IMR-90 (cell line): ENCODE data around the gene ADAM20. TPM values are rescaled to one million over a fixed set of nuclear protein-coding genes. Genes with fewer than 3 reads are reported as not detected.

Experiments
- ATAC-seq: fragments of 200-7000 bp; cut with Tn5 transposase; 2 replicates; pipeline ENCODE4 v1.9.1; 2020; ENCODE audit warnings: low read depth, mild to moderate bottlenecking, moderate library complexity
- BruUV-seq: library from RNA; stranded (reverse); fragments of 400-500 nt; replicated peaks from 2 replicates; lab custom pipeline; 2021; lab: Mats Ljungman, UMichigan
- CTCF ChIA-PET: fragments of 300-600 bp; formaldehyde crosslinking; extraction: SDS; loops from one replicate; lab custom pipeline; 2021; ENCODE audit warnings: antibody characterized with exemption; lab: Yijun Ruan, JAX
- POLR2A ChIA-PET: fragments of 300-600 bp; sonication (Branson Sonifier 250); formaldehyde crosslinking; loops from one replicate; lab custom pipeline; 2022; ENCODE audit warnings: antibody characterized with exemption; ENCODE audit not compliant: unreplicated experiment; lab: Charles Lee
- DNase-seq: peaks from one replicate; pipeline ENCODE4 v3.0.0; 2013
- H2AFZ ChIP-seq: replicated peaks from 2 replicates; pipeline ENCODE3; 2013; ENCODE audit warnings: low read length, mild to moderate bottlenecking; ENCODE audit not compliant: poor library complexity
- H2AK5ac ChIP-seq: 2 replicates; pipeline ENCODE4 v1.6.1; 2013; ENCODE audit warnings: low read depth, low read length, inconsistent platforms
- H2AK9ac ChIP-seq: replicated peaks from 2 replicates; pipeline ENCODE3; 2013; ENCODE audit warnings: mild to moderate bottlenecking, low read depth, low read length, moderate library complexity; ENCODE audit not compliant: poor library complexity
- H2BK120ac ChIP-seq: 2 replicates; pipeline ENCODE4 v1.6.1; 2013; ENCODE audit warnings: low read depth, low read length, inconsistent platforms
- H2BK15ac ChIP-seq: 3 replicates; pipeline ENCODE4 v1.6.1; 2013; ENCODE audit warnings: low read depth, low read length, inconsistent platforms
- H2BK20ac ChIP-seq: 2 replicates; pipeline ENCODE4 v1.6.1; 2013; ENCODE audit warnings: low read depth, mild to moderate bottlenecking, inconsistent platforms, low read length, moderate library complexity
- H2BK5ac ChIP-seq: 2 replicates; pipeline ENCODE4 v1.6.1; 2013; ENCODE audit warnings: mild to moderate bottlenecking, low read depth, low read length, inconsistent platforms; ENCODE audit not compliant: poor library complexity, severe bottlenecking
- H3K14ac ChIP-seq: replicated peaks from 2 replicates; pipeline ENCODE4 v1.6.1; 2013; ENCODE audit warnings: low read depth, low read length, inconsistent platforms
- H3K18ac ChIP-seq: 2 replicates; pipeline ENCODE4 v1.6.1; 2013; ENCODE audit warnings: low read depth, low read length, control low read depth
- H3K23ac ChIP-seq: 2 replicates; pipeline ENCODE4 v1.6.1; 2013; ENCODE audit warnings: low read depth, low read length, inconsistent platforms
- H3K27ac ChIP-seq: 2 replicates; pipeline ENCODE4 v1.5.1; 2013; ENCODE audit warnings: mild to moderate bottlenecking, control low read depth, low read length; ENCODE audit not compliant: insufficient read depth
- H3K27me3 ChIP-seq: 2 replicates; pipeline ENCODE4 v1.6.1; 2013; ENCODE audit warnings: low read length; ENCODE audit not compliant: control insufficient read depth, insufficient read depth
- H3K36me3 ChIP-seq: 2 replicates; pipeline ENCODE4 v1.6.1; 2013; ENCODE audit warnings: low read length, mixed read lengths; ENCODE audit not compliant: control insufficient read depth, insufficient read depth
- H3K4ac ChIP-seq: 2 replicates; pipeline ENCODE4 v1.6.1; 2013; ENCODE audit warnings: low read depth, low read length, inconsistent platforms
- H3K4me1 ChIP-seq: 2 replicates; pipeline ENCODE4 v1.6.1; 2013; ENCODE audit warnings: low read length, mixed read lengths; ENCODE audit not compliant: control insufficient read depth, insufficient read depth
- H3K4me2 ChIP-seq: 2 replicates; pipeline ENCODE4 v1.6.1; 2013; ENCODE audit warnings: low read depth, mild to moderate bottlenecking, control low read depth, low read length, moderate library complexity
- H3K4me3 ChIP-seq: 2 replicates; pipeline ENCODE4 v1.5.1; 2013; ENCODE audit warnings: low read depth, mild to moderate bottlenecking, control low read depth, low read length, moderate library complexity; ENCODE audit not compliant: insufficient read depth
- H3K56ac ChIP-seq: 2 replicates; pipeline ENCODE4 v1.6.1; 2013; ENCODE audit warnings: low read length, inconsistent platforms; ENCODE audit not compliant: insufficient read depth; ENCODE audit errors: extremely low read depth
- H3K79me1 ChIP-seq, 2 experiments: 2 replicates each; pipeline ENCODE4 v1.6.1; 2013; ENCODE audit warnings: low read length in 2 of 2, inconsistent platforms in 1 of 2, low read depth in 1 of 2
- H3K9ac ChIP-seq: 2 replicates; pipeline ENCODE4 v1.6.1; 2013; ENCODE audit warnings: low read depth, low read length, control low read depth
- H3K9me1 ChIP-seq: 2 replicates; pipeline ENCODE4 v1.6.1; 2013; ENCODE audit warnings: low read length, inconsistent platforms; ENCODE audit not compliant: insufficient read depth
- H3K9me3 ChIP-seq: 2 replicates; pipeline ENCODE4 v1.6.1; 2013; ENCODE audit warnings: low read length; ENCODE audit not compliant: control insufficient read depth, insufficient read depth
- H4K20me1 ChIP-seq: 2 replicates; pipeline ENCODE4 v1.6.1; 2013; ENCODE audit warnings: low read length, inconsistent platforms; ENCODE audit not compliant: insufficient read depth
- H4K5ac ChIP-seq: 2 replicates; pipeline ENCODE4 v1.6.1; 2013; ENCODE audit warnings: mild to moderate bottlenecking, low read depth, low read length, control low read depth
- H4K8ac ChIP-seq, 2 experiments: 2 replicates each; pipeline ENCODE4 v1.6.1; 2013; ENCODE audit warnings: low read depth in 2 of 2, low read length in 2 of 2, control low read depth in 1 of 2, inconsistent platforms in 1 of 2
- H4K91ac ChIP-seq: 2 replicates; pipeline ENCODE4 v1.6.1; 2013; ENCODE audit warnings: low read depth, low read length, inconsistent platforms; ENCODE audit not compliant: insufficient read depth
- BHLHE40 ChIP-seq: fragments of 150-350 bp; IDR thresholded peaks from 2 replicates; pipeline ENCODE4 v1.6.1; 2016; ENCODE audit warnings: mild to moderate bottlenecking, low read depth, low read length
- CEBPB ChIP-seq: IDR thresholded peaks from 2 replicates; pipeline ENCODE4 v1.6.1; 2012; ENCODE audit warnings: low read depth, low read length, improper control_type of control experiment
- CHD1 ChIP-seq: IDR thresholded peaks from 2 replicates; pipeline ENCODE4 v1.6.1; 2012; ENCODE audit warnings: low read depth, low read length, improper control_type of control experiment
- ELK1 ChIP-seq: fragments of 150-350 bp; IDR thresholded peaks from 2 replicates; pipeline ENCODE4 v1.6.1; 2016; ENCODE audit warnings: low read depth, mild to moderate bottlenecking, low read length, moderate library complexity, borderline replicate concordance
- FOS ChIP-seq: fragments of 150-350 bp; IDR thresholded peaks from 2 replicates; pipeline ENCODE4 v1.6.1; 2016; ENCODE audit warnings: low read depth, low read length
- MAFK ChIP-seq: IDR thresholded peaks from 2 replicates; pipeline ENCODE4 v1.6.1; 2012; ENCODE audit warnings: low read depth, low read length, improper control_type of control experiment
- MAZ ChIP-seq: IDR thresholded peaks from 2 replicates; pipeline ENCODE4 v1.6.1; 2012; ENCODE audit warnings: low read depth, mild to moderate bottlenecking, low read length, improper control_type of control experiment, moderate library complexity, borderline replicate concordance
- MXI1 ChIP-seq: IDR thresholded peaks from 2 replicates; pipeline ENCODE4 v1.6.1; 2012; ENCODE audit warnings: low read depth, mild to moderate bottlenecking, low read length, moderate library complexity, borderline replicate concordance
- NFE2L2 ChIP-seq: fragments of 150-350 bp; IDR thresholded peaks from 2 replicates; pipeline ENCODE4 v1.6.1; 2016; ENCODE audit warnings: low read depth, mild to moderate bottlenecking, low read length
- POLR2A ChIP-seq: IDR thresholded peaks from 2 replicates; pipeline ENCODE4 v1.6.1; 2012; ENCODE audit warnings: mild to moderate bottlenecking, low read depth, low read length
- RAD21 ChIP-seq: IDR thresholded peaks from 2 replicates; pipeline ENCODE4 v1.6.1; 2012; ENCODE audit warnings: low read length, improper control_type of control experiment
- RCOR1 ChIP-seq: IDR thresholded peaks from 2 replicates; pipeline ENCODE4 v1.6.1; 2012; ENCODE audit warnings: mild to moderate bottlenecking, low read length, improper control_type of control experiment; ENCODE audit not compliant: insufficient replicate concordance
- RFX5 ChIP-seq: IDR thresholded peaks from 2 replicates; pipeline ENCODE4 v1.8.0; 2012; ENCODE audit warnings: low read depth, mild to moderate bottlenecking, low read length, moderate library complexity
- SMC3 ChIP-seq: fragments of 150-350 bp; IDR thresholded peaks from 2 replicates; pipeline ENCODE4 v1.6.1; 2016; ENCODE audit warnings: low read depth, mild to moderate bottlenecking, antibody characterized with exemption, low read length, moderate library complexity
- WGBS, 2 experiments: methylation state at CpG; one replicate each; pipeline versions ENCODE4 v1.1.5 to v1.1.7; 2013; ENCODE audit warnings: missing lambda C conversion rate in 2 of 2; ENCODE audit not compliant: insufficient read length in 1 of 2; ENCODE audit errors: extremely low coverage in 2 of 2; 5-methylcytosine and 5-hydroxymethylcytosine counted together
- dilution Hi-C: fragments of 300-500 bp; cut with HindIII; formaldehyde crosslinking; loops from one replicate; pipeline ENCODE4 v1.14.3; 2018; ENCODE audit warnings: low sequenced_read_pairs; ENCODE audit not compliant: unreplicated experiment
- in situ Hi-C: fragments of 300-500 bp; cut with MboI; formaldehyde crosslinking; loops from 3 replicates; pipeline ENCODE4 v1.14.3; 2019; ENCODE audit warnings: low sequenced_read_pairs, inconsistent platforms, mixed read lengths
- intact Hi-C: fragments of 100-400 bp; cut with micrococcal nuclease; formaldehyde crosslinking; loops from 2 replicates; pipeline ENCODE4 v1.10.0; 2022
- polyA plus RNA-seq, 3 experiments: library from polyadenylated mRNA; depleted of rRNA; stranded (reverse); fragments of >200 nt; gene quantifications; 2 replicates each; pipeline ENCODE4 v1.2.3, GENCODE V29; 2012; ENCODE audit warnings: low replicate concordance in 1 of 3
- total RNA-seq: library from RNA; depleted of rRNA; stranded (reverse); fragments of >200 nt; gene quantifications from 2 replicates; pipeline ENCODE4 v1.2.3, GENCODE V29; 2012
- TF ChIP-seq, protein P1 (sequence below): fragments of 150-350 bp; IDR thresholded peaks from 2 replicates; pipeline ENCODE4 v1.6.1; 2017; ENCODE audit warnings: mild to moderate bottlenecking, antibody characterized with exemption, low read length, low read depth
- TF ChIP-seq, protein P2 (sequence below): conservative IDR thresholded peaks from 2 replicates; pipeline ENCODE4 v1.5.1; 2012; ENCODE audit warnings: mild to moderate bottlenecking, low read depth, low read length, improper control_type of control experiment

ADAM20 gene
- total and polyA plus RNA-seq, 2 of the 4 experiments (the other 2 are of a cell fraction): 0.03 to 0.18 TPM

- no peak overlapping the region for H2AFZ ChIP-seq
- H3K36me3 ChIP-seq: peaks cover 6% of the 10 kb centered on the region
- dilution Hi-C loops (no loop called here), in situ Hi-C loops (no loop called here), intact Hi-C loops (no loop called here)
- H3K9me3 ChIP-seq: no peaks in the 10 kb centered on the region
- no peak overlapping the region for H2BK120ac ChIP-seq
- no CpG with 5 or more reads among the region's 1 CpG for WGBS, 2 experiments
- peaks cover 0 to 5% of the 10 kb centered on the region in 2 experiments; a peak in 2 of 4 replicates for H3K79me1 ChIP-seq
- peaks cover 6% of the 10 kb centered on the region; the same call in 1 of the 2 replicates for H4K20me1 ChIP-seq
- H4K91ac ChIP-seq: no peak overlapping the region
- no peaks in the 10 kb centered on the region for H3K9me1 ChIP-seq
- H2BK15ac ChIP-seq: no peak overlapping the region
- ATAC-seq (no peak), DNase-seq (no peak)
- no peak for TF ChIP-seq RCOR1
- TF ChIP-seq RAD21: no peak
- TF ChIP-seq ELK1: no peak
- no peak for TF ChIP-seq BHLHE40
- no peak for TF ChIP-seq SMC3
- TF ChIP-seq, protein P1, sequence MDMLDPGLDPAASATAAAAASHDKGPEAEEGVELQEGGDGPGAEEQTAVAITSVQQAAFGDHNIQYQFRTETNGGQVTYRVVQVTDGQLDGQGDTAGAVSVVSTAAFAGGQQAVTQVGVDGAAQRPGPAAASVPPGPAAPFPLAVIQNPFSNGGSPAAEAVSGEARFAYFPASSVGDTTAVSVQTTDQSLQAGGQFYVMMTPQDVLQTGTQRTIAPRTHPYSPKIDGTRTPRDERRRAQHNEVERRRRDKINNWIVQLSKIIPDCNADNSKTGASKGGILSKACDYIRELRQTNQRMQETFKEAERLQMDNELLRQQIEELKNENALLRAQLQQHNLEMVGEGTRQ: no peak
- no peak for TF ChIP-seq CEBPB
- TF ChIP-seq MAFK: no peak
- no peak for TF ChIP-seq POLR2A
- no peak for TF ChIP-seq NFE2L2
- TF ChIP-seq RFX5: no peak
- no peak for TF ChIP-seq CHD1
- TF ChIP-seq, protein P2, sequence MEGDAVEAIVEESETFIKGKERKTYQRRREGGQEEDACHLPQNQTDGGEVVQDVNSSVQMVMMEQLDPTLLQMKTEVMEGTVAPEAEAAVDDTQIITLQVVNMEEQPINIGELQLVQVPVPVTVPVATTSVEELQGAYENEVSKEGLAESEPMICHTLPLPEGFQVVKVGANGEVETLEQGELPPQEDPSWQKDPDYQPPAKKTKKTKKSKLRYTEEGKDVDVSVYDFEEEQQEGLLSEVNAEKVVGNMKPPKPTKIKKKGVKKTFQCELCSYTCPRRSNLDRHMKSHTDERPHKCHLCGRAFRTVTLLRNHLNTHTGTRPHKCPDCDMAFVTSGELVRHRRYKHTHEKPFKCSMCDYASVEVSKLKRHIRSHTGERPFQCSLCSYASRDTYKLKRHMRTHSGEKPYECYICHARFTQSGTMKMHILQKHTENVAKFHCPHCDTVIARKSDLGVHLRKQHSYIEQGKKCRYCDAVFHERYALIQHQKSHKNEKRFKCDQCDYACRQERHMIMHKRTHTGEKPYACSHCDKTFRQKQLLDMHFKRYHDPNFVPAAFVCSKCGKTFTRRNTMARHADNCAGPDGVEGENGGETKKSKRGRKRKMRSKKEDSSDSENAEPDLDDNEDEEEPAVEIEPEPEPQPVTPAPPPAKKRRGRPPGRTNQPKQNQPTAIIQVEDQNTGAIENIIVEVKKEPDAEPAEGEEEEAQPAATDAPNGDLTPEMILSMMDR: no peak
- TF ChIP-seq FOS: no peak
- TF ChIP-seq MXI1: no peak
- no peak for TF ChIP-seq MAZ
- ChIA-PET CTCF (interaction anchor here (0.6 kb wide), 2 partner anchors 451 to 1393 kb away, joined by 3 to 4 read pairs; no protein-coding TSS in a partner anchor), POLR2A (interaction anchor here (0.6 kb wide), 1 partner anchor 34 kb away, joined by 3 read pairs; no protein-coding TSS in a partner anchor)
- H2BK5ac ChIP-seq: no peak overlapping the region
- no TSS peak for BruUV-seq
- H3K18ac ChIP-seq: no peak overlapping the region
- no peaks in the 10 kb centered on the region for H3K4me1 ChIP-seq
- H3K4ac ChIP-seq: no peak overlapping the region
- H2BK20ac ChIP-seq: no peak overlapping the region
- H4K8ac ChIP-seq: no peak overlapping the region
- H3K4me3 ChIP-seq: no peak overlapping the region
- H3K4me2 ChIP-seq: no peak overlapping the region
- no peak overlapping the region for H3K27ac ChIP-seq
- no peak overlapping the region for H3K9ac ChIP-seq
- no peak overlapping the region for H2AK5ac ChIP-seq
- no peak overlapping the region for H3K56ac ChIP-seq
- H2AK9ac ChIP-seq: no peak overlapping the region
- no peak overlapping the region for H3K23ac ChIP-seq
- no peak overlapping the region for H4K5ac ChIP-seq
- no peaks in the 10 kb centered on the region for H3K27me3 ChIP-seq
- H3K14ac ChIP-seq: no peak overlapping the region
Observed at GRCh38 chr14:70563869-70564268, 29.1 kb upstream of the ADAM20 start.
